Cardiac septum (tissue), 1 donor: Measurements from ENCODE around the gene ARSI. TPM values are rescaled to one million over a fixed set of nuclear protein-coding genes. Genes with fewer than 3 reads are reported as not detected.

Source experiments
- DNase-seq: peaks from one replicate; pipeline ENCODE4 v3.0.0-alpha.2; 2020; ENCODE audit warnings: low spot score
- intact Hi-C: fragments of 100-400 bp; cut with DNase I; formaldehyde crosslinking; loops from one replicate; pipeline ENCODE4 v1.14.0; 2022
- total RNA-seq: library from RNA; stranded (reverse); fragmentation: NEBNext Ultra II Directional; extraction: Animal tissue kit (Norgen Biotek cat#: 25700); gene quantifications from one replicate; pipeline ENCODE4 v1.2.1, GENCODE V29; 2021
- donor health status: DM: no; HTN: no; CAD: no.

Gene ARSI
- total RNA-seq, 1 donor from 2014 or later = 0.38 TPM

- no peak for DNase-seq
- intact Hi-C loops = no loop called here
Observed at GRCh38 chr5:150278046-150278730, 24.5 kb downstream of the ARSI start.

GRCh38 chr5:150277043-150277442 lies 25.7 kb downstream of the ARSI start:
- DNase-seq = no peak
- intact Hi-C loops = no loop called here

- intact Hi-C loops = no loop called here
- DNase-seq = no peak
Observed at GRCh38 chr5:150274811-150275210, 27.9 kb downstream of the ARSI start.

GRCh38 chr5:150272531-150272930 lies 30.2 kb downstream of the ARSI start:
- DNase-seq = no peak
- intact Hi-C loops = no loop called here

- intact Hi-C loops = no loop called here
- DNase-seq = no peak
Observed at GRCh38 chr5:150271923-150272322, 30.8 kb downstream of the ARSI start.

GRCh38 chr5:150271296-150271692 lies 31.4 kb downstream of the ARSI start:
- DNase-seq = no peak
- intact Hi-C loops = no loop called here

GRCh38 chr5:150270541-150271295 lies 32.0 kb downstream of the ARSI start:
- no peak for DNase-seq
- intact Hi-C loops = no loop called here

GRCh38 chr5:150266871-150267291 lies 35.8 kb downstream of the ARSI start:
- no peak for DNase-seq

GRCh38 chr5:150265870-150266383 lies 36.8 kb downstream of the ARSI start:
- intact Hi-C loops = no loop called here
- DNase-seq = no peak

More at GRCh38 chr5:150266871-150267291, 35.8 kb downstream of the ARSI start:
- intact Hi-C loops = no loop called here

- intact Hi-C loops = no loop called here
- no peak for DNase-seq
Observed at GRCh38 chr5:150264667-150265603, 37.8 kb downstream of the ARSI start.

GRCh38 chr5:150263801-150264621 lies 38.7 kb downstream of the ARSI start:
- no peak for DNase-seq
- intact Hi-C loops = no loop called here

GRCh38 chr5:150263375-150263775 lies 39.3 kb downstream of the ARSI start:
- intact Hi-C loops = no loop called here
- no peak for DNase-seq

- intact Hi-C loops = no loop called here
- DNase-seq = no peak
Observed at GRCh38 chr5:150262502-150262901, 40.2 kb downstream of the ARSI start.

- no peak for DNase-seq
- intact Hi-C loops = no loop called here
Observed at GRCh38 chr5:150261231-150261630, 41.5 kb downstream of the ARSI start.

GRCh38 chr5:150258130-150258529 lies 44.6 kb downstream of the ARSI start:
- DNase-seq = no peak
- intact Hi-C loops = no loop called here

- intact Hi-C loops = no loop called here
- no peak for DNase-seq
Observed at GRCh38 chr5:150257424-150257823, 45.3 kb downstream of the ARSI start.

- intact Hi-C loops = no loop called here
Observed at GRCh38 chr5:150256410-150257064, 46.2 kb downstream of the ARSI start.

GRCh38 chr5:150255659-150256409 lies 46.9 kb downstream of the ARSI start:
- no peak for DNase-seq
- intact Hi-C loops = no loop called here

More at GRCh38 chr5:150256410-150257064, 46.2 kb downstream of the ARSI start:
- no peak for DNase-seq
